ENCODE data around the gene ZNRD2.

- TF ChIP-seq CTCF (IDR thresholded peaks at IDR 0.05), result no peak
- TF ChIP-seq POLR2A (IDR thresholded peaks at IDR 0.05), result no peak
Observed at GRCh38 chr11:65599216-65599954, 29.1 kb downstream of the ZNRD2 start.
